NK-92 treated with Interleukin-12 subunit alpha and Interleukin-12 subunit beta, amount 100 ng/mL, for 24 hours (cell line): Measurements from ENCODE around the gene F12.
"Not testable (repeated sequence)": the region's sequence is repeated elsewhere in the genome, so short reads cannot be mapped to it uniquely, and the experiment has no call there.

Source experiments
- DNase-seq: peaks from one replicate; lab custom pipeline; 2025; lab: John Stamatoyannopoulos, UW

F12 gene

GRCh38 chr5:177368869-177369644, 40.3 kb downstream of the F12 start:
- DNase-seq = no peak

GRCh38 chr5:177367981-177368868, 41.1 kb downstream of the F12 start:
- no peak for DNase-seq

GRCh38 chr5:177367323-177367848, 42.0 kb downstream of the F12 start:
- no peak for DNase-seq

- no peak for DNase-seq
Observed at GRCh38 chr5:177366528-177367322, 42.6 kb downstream of the F12 start.

GRCh38 chr5:177365845-177366527, 43.4 kb downstream of the F12 start:
- DNase-seq = no peak

- no peak for DNase-seq
Observed at GRCh38 chr5:177364159-177364962, 45.0 kb downstream of the F12 start.

GRCh38 chr5:177363565-177363964, 45.8 kb downstream of the F12 start:
- DNase-seq = no peak

- no peak for DNase-seq
Observed at GRCh38 chr5:177362610-177363507, 46.5 kb downstream of the F12 start.

GRCh38 chr5:177362292-177362609, 47.1 kb downstream of the F12 start:
- DNase-seq = no peak

GRCh38 chr5:177361418-177362291, 47.7 kb downstream of the F12 start:
- no peak for DNase-seq

- not testable (repeated sequence) for DNase-seq
Observed at GRCh38 chr5:177360740-177361139, 48.6 kb downstream of the F12 start.

GRCh38 chr5:177359860-177360259, 49.5 kb downstream of the F12 start:
- no peak for DNase-seq

GRCh38 chr5:177359451-177359851, 49.9 kb downstream of the F12 start:
- DNase-seq = no peak

- DNase-seq = no peak
Observed at GRCh38 chr5:177358370-177358819, 51.0 kb downstream of the F12 start.

- DNase-seq = peak; percentile 64
Observed at GRCh38 chr5:177357459-177358351, 51.7 kb downstream of the F12 start, which contains the start of gene RGS14. RGS14 (plus strand) TSS chr5:177357924; CDS start chr5:177358025, 101 bp downstream.

- DNase-seq = no peak
Observed at GRCh38 chr5:177357146-177357458, 52.3 kb downstream of the F12 start.

- no peak for DNase-seq
Observed at GRCh38 chr5:177356746-177357145, 52.6 kb downstream of the F12 start.

- DNase-seq = no peak
Observed at GRCh38 chr5:177355868-177356168, 53.5 kb downstream of the F12 start.
